Keratinocyte (primary cell): ENCODE data around the gene RAMP1.

Experiments used
- CTCF ChIP-seq, 3 experiments: IDR thresholded peaks in 1 of 3; conservative IDR thresholded peaks in 1 of 3; optimal IDR thresholded peaks in 1 of 3; 2 replicates in 2 of 3; 3 replicates in 1 of 3; pipeline versions ENCODE3 to v1.5.1; 2011; ENCODE audit warnings: low read length in 3 of 3, mild to moderate bottlenecking in 3 of 3, moderate library complexity in 2 of 3, control low read depth in 1 of 3, inconsistent platforms in 1 of 3; ENCODE audit not compliant: insufficient read depth in 2 of 3; ENCODE audit errors: extremely low read depth in 1 of 3
- EZH2 ChIP-seq: IDR thresholded peaks from one replicate; pipeline ENCODE4 v1.6.1; 2012; ENCODE audit warnings: inconsistent platforms, mild to moderate bottlenecking, low read length, moderate library complexity

DNA sequence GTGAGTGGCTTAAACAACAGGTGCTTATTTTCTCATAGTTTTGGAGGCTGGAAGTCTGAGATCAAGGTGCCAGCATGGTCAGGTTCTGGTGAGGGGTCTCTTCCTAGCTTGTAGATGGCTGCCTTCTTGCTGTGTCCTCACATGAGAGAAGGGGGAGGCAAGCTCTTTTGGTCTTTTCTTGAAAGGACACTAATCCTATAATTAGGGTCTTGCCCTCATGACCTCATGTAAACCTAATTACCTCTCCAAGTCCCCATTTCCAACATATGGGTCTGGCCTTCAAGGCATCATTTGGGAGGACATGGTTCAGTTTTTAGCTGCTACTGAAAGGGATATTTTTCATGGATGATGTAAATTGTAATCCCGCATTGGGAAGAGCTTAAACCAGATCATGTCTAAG lies 42.9 kb upstream of the RAMP1 start:
- TF ChIP-seq CTCF (optimal IDR thresholded peaks at IDR 0.05 in 1 of 3, IDR thresholded peaks at IDR 0.05 in 1 of 3, conservative IDR thresholded peaks at IDR 0.05 in 1 of 3; ENCODE audit: extremely low read depth in 1 of 3, insufficient read depth in 2 of 3, low read length in 3 of 3) (no peak), EZH2 (no peak)
